H9 (cell line): ENCODE data around the gene PLAGL1. TPM values are rescaled to one million over a fixed set of nuclear protein-coding genes. Genes with fewer than 3 reads are reported as not detected.

Source experiments
- DNase-seq: peaks from one replicate; pipeline ENCODE4 v3.0.0-alpha.2; 2017
- H2AFZ ChIP-seq: one replicate; pipeline ENCODE4 v1.6.1; 2013; ENCODE audit warnings: mild to moderate bottlenecking, low read length, control low read depth, moderate library complexity
- H2AK5ac ChIP-seq: 2 replicates; pipeline ENCODE4 v1.6.1; 2013; ENCODE audit warnings: low read length, control low read depth, mixed read lengths; ENCODE audit not compliant: insufficient read length
- H2BK120ac ChIP-seq: one replicate; pipeline ENCODE4 v1.6.1; 2013; ENCODE audit warnings: low read depth, mild to moderate bottlenecking, low read length, control low read depth, inconsistent platforms; ENCODE audit not compliant: poor library complexity, severe bottlenecking
- H2BK12ac ChIP-seq: 2 replicates; pipeline ENCODE4 v1.6.1; 2013; ENCODE audit warnings: low read length, control low read depth, mixed read lengths, low read depth; ENCODE audit not compliant: insufficient read length
- H2BK15ac ChIP-seq: 2 replicates; pipeline ENCODE4 v1.6.1; 2013; ENCODE audit warnings: low read depth, low read length, control low read depth
- H2BK20ac ChIP-seq: one replicate; pipeline ENCODE4 v1.6.1; 2013; ENCODE audit warnings: low read depth, mild to moderate bottlenecking, low read length, control low read depth, inconsistent platforms; ENCODE audit not compliant: poor library complexity, severe bottlenecking
- H2BK5ac ChIP-seq: 2 replicates; pipeline ENCODE4 v1.6.1; 2013; ENCODE audit warnings: low read length, control low read depth, mixed read lengths; ENCODE audit not compliant: insufficient read length
- H3K14ac ChIP-seq: 2 replicates; pipeline ENCODE4 v1.6.1; 2013; ENCODE audit warnings: low read length, control low read depth; ENCODE audit not compliant: insufficient read depth
- H3K18ac ChIP-seq: 2 replicates; pipeline ENCODE4 v1.6.1; 2013; ENCODE audit warnings: low read depth, mild to moderate bottlenecking, mixed read lengths, low read length, control low read depth; ENCODE audit not compliant: insufficient read length
- H3K23ac ChIP-seq: 2 replicates; pipeline ENCODE4 v1.6.1; 2013; ENCODE audit warnings: low read length, control low read depth, mixed read lengths, low read depth; ENCODE audit not compliant: insufficient read length
- H3K23me2 ChIP-seq: 2 replicates; pipeline ENCODE4 v1.6.1; 2013; ENCODE audit warnings: low read depth, mild to moderate bottlenecking, mixed read lengths, low read length, control low read depth; ENCODE audit not compliant: insufficient read length, poor library complexity, severe bottlenecking
- H3K27ac ChIP-seq: 2 replicates; pipeline ENCODE4 v1.5.1; 2013; ENCODE audit warnings: low read length, control low read depth, mixed read lengths, low read depth; ENCODE audit not compliant: insufficient read length
- H3K27me3 ChIP-seq: 2 replicates; pipeline ENCODE4 v1.6.1; 2013; ENCODE audit warnings: low read length, control low read depth, inconsistent platforms; ENCODE audit not compliant: insufficient read depth
- H3K4ac ChIP-seq: 2 replicates; pipeline ENCODE4 v1.6.1; 2013; ENCODE audit warnings: low read depth, mild to moderate bottlenecking, control low read depth, inconsistent platforms, low read length, moderate library complexity
- H3K4me1 ChIP-seq: 2 replicates; pipeline ENCODE4 v1.6.1; 2013; ENCODE audit warnings: low read length, control low read depth, inconsistent platforms; ENCODE audit not compliant: insufficient read depth
- H3K4me2 ChIP-seq: 2 replicates; pipeline ENCODE4 v1.6.1; 2013; ENCODE audit warnings: low read length, control low read depth, mixed read lengths; ENCODE audit not compliant: insufficient read length, insufficient read depth
- H3K56ac ChIP-seq: 2 replicates; pipeline ENCODE4 v1.6.1; 2013; ENCODE audit warnings: low read depth, mild to moderate bottlenecking, mixed read lengths, low read length, control low read depth; ENCODE audit not compliant: insufficient read length
- H3K79me1 ChIP-seq: 2 replicates; pipeline ENCODE4 v1.6.1; 2013; ENCODE audit warnings: low read depth, mild to moderate bottlenecking, moderate library complexity, low read length, control low read depth, inconsistent platforms; ENCODE audit not compliant: insufficient read depth, poor library complexity, severe bottlenecking
- H3K79me2 ChIP-seq: 2 replicates; pipeline ENCODE4 v1.6.1; 2013; ENCODE audit warnings: low read length, control low read depth, inconsistent platforms; ENCODE audit not compliant: insufficient read depth
- H3K9ac ChIP-seq: 2 replicates; pipeline ENCODE4 v1.6.1; 2013; ENCODE audit warnings: low read length, control low read depth, mixed read lengths; ENCODE audit not compliant: insufficient read length; ENCODE audit errors: extremely low read depth
- H3K9me3 ChIP-seq: one replicate; pipeline ENCODE4 v1.6.1; 2013; ENCODE audit warnings: low read depth, low read length, inconsistent platforms; ENCODE audit not compliant: control insufficient read depth
- H3T11ph ChIP-seq: one replicate; pipeline ENCODE4 v1.6.1; 2013; ENCODE audit warnings: mild to moderate bottlenecking, low read length, control low read depth, inconsistent platforms
- H4K20me1 ChIP-seq: one replicate; pipeline ENCODE4 v1.6.1; 2013; ENCODE audit not compliant: control insufficient read depth, insufficient read length, insufficient read depth
- H4K5ac ChIP-seq: 2 replicates; pipeline ENCODE4 v1.6.1; 2013; ENCODE audit warnings: low read depth, mild to moderate bottlenecking, mixed read lengths, low read length, control low read depth; ENCODE audit not compliant: insufficient read length
- H4K8ac ChIP-seq: replicated peaks from 2 replicates; pipeline ENCODE4 v1.6.1; 2013; ENCODE audit warnings: low read length, control low read depth, mixed read lengths, low read depth; ENCODE audit not compliant: insufficient read length
- H4K91ac ChIP-seq: 2 replicates; pipeline ENCODE4 v1.6.1; 2013; ENCODE audit warnings: low read depth, mild to moderate bottlenecking, moderate library complexity, mixed read lengths, low read length, control low read depth; ENCODE audit not compliant: insufficient read length
- H3K27ac Mint-ChIP-seq, 3 experiments: 2 replicates in 2 of 3; 3 replicates in 1 of 3; pipeline ENCODE4 v1.8.0; 2020 to 2021; ENCODE audit warnings: mixed read lengths in 3 of 3, mild to moderate bottlenecking in 1 of 3, moderate library complexity in 1 of 3
- H3K27me3 Mint-ChIP-seq: 2 replicates; pipeline ENCODE4 v1.8.0; 2021; ENCODE audit warnings: low read depth, mild to moderate bottlenecking, moderate library complexity, mixed read lengths
- H3K36me3 Mint-ChIP-seq, 3 experiments: 2 replicates in 2 of 3; 3 replicates in 1 of 3; pipeline ENCODE4 v1.8.0; 2020 to 2021; ENCODE audit warnings: low read depth in 3 of 3, mixed read lengths in 3 of 3; ENCODE audit not compliant: insufficient read depth in 1 of 3
- H3K4me1 Mint-ChIP-seq, 2 experiments: 2 replicates each; pipeline ENCODE4 v1.8.0; 2020; ENCODE audit warnings: mixed read lengths in 2 of 2
- H3K4me3 Mint-ChIP-seq, 2 experiments: 2 replicates in 1 of 2; 3 replicates in 1 of 2; pipeline ENCODE4 v1.8.0; 2020 to 2021; ENCODE audit warnings: mild to moderate bottlenecking in 2 of 2, mixed read lengths in 2 of 2, moderate library complexity in 1 of 2
- H3K9me3 Mint-ChIP-seq, 2 experiments: 2 replicates in 1 of 2; 3 replicates in 1 of 2; pipeline ENCODE4 v1.8.0; 2020; ENCODE audit warnings: mild to moderate bottlenecking in 2 of 2, mixed read lengths in 2 of 2, moderate library complexity in 1 of 2
- CTCF ChIP-seq: fragments of 200-600 bp; sonication (generic); conservative IDR thresholded peaks from 3 replicates; pipeline ENCODE4 v1.8.0; 2021; ENCODE audit warnings: antibody characterized with exemption, mild to moderate bottlenecking
- WGBS: extraction: QIAGEN DNeasy Blood & Tissue Kit; methylation state at CpG from one replicate; pipeline ENCODE4 v1.1.7; 2013; ENCODE audit warnings: missing lambda C conversion rate, low lambda C conversion rate, mixed read lengths; ENCODE audit not compliant: insufficient read length; ENCODE audit errors: extremely low coverage; 5-methylcytosine and 5-hydroxymethylcytosine counted together
- total RNA-seq: library from RNA; stranded (reverse); gene quantifications from 2 replicates; pipeline ENCODE4 v1.2.1, GENCODE V29; 2021

The PLAGL1 gene
- total RNA-seq, 1 experiment from 2014 or later, result 1.9 TPM

- no peak for DNase-seq
- H3K79me2 ChIP-seq, result no peaks in the 10 kb centered on the region
- no peak overlapping the region for H2AFZ ChIP-seq
- Mint-ChIP-seq H3K27me3 (peaks cover 12% of the 10 kb centered on the region; the same call in 1 of the 2 replicates), H3K36me3 (no peaks in the 10 kb centered on the region), H3K4me1 (peaks cover 37 to 47% of the 10 kb centered on the region in 2 experiments), H3K27ac (no peak overlapping the region), H3K4me3 (no peak overlapping the region), H3K9me3 (no peaks in the 10 kb centered on the region)
- peaks cover 17% of the 10 kb centered on the region for H3K4me1 ChIP-seq
- H3K14ac ChIP-seq, result no peak overlapping the region
- H4K5ac ChIP-seq, result no peak overlapping the region
- H2BK5ac ChIP-seq, result no peak overlapping the region
- no peak overlapping the region for H2BK120ac ChIP-seq
- no peak overlapping the region for H3K18ac ChIP-seq
- H2BK15ac ChIP-seq, result no peak overlapping the region
- H4K91ac ChIP-seq, result no peak overlapping the region
- WGBS, result no CpG with 5 or more reads among the region's 8 CpGs
- H3K27me3 ChIP-seq, result peaks cover 45% of the 10 kb centered on the region
- H3K23me2 ChIP-seq, result no peaks in the 10 kb centered on the region
- H2BK20ac ChIP-seq, result no peak overlapping the region
- H3T11ph ChIP-seq, result no peak overlapping the region
- no peak overlapping the region for H4K8ac ChIP-seq
- no peak overlapping the region for H2AK5ac ChIP-seq
- H3K23ac ChIP-seq, result no peak overlapping the region
- H3K4me2 ChIP-seq, result no peak overlapping the region
- H3K27ac ChIP-seq, result no peak overlapping the region
- H3K9ac ChIP-seq, result no peak overlapping the region
- no peaks in the 10 kb centered on the region for H4K20me1 ChIP-seq
- H3K4ac ChIP-seq, result no peak overlapping the region
- no peaks in the 10 kb centered on the region for H3K9me3 ChIP-seq
- H3K79me1 ChIP-seq, result no peaks in the 10 kb centered on the region
- H2BK12ac ChIP-seq, result no peak overlapping the region
- no peak for TF ChIP-seq CTCF
- H3K56ac ChIP-seq, result no peak overlapping the region
Observed at GRCh38 chr6:143955971-143956370, 52.1 kb downstream of the PLAGL1 start.
